WTC11 (cell line): ENCODE data around the gene TBC1D17. TPM values are rescaled to one million over a fixed set of nuclear protein-coding genes. Genes with fewer than 3 reads are reported as not detected.

ENCODE experiments used
- ATAC-seq: fragments of 200-7000 bp; cut with Tn5 transposase; 2 replicates; pipeline ENCODE4 v1.10.0; 2021; ENCODE audit warnings: mild to moderate bottlenecking, moderate library complexity
- CTCF ChIA-PET: fragments of 300-600 bp; sonication (Branson Sonifier 250); formaldehyde crosslinking; loops from one replicate; lab custom pipeline; 2021; ENCODE audit warnings: antibody characterized with exemption; lab: Charles Lee
- POLR2A ChIA-PET: fragments of 350-600 bp; sonication (Branson Sonifier 250); formaldehyde crosslinking; loops from one replicate; lab custom pipeline; 2021; ENCODE audit warnings: antibody characterized with exemption; lab: Charles Lee
- DNase-seq: peaks from one replicate; pipeline ENCODE4 v3.0.0; 2021; ENCODE audit warnings: low spot score
- H3K27ac Mint-ChIP-seq: 2 replicates; pipeline ENCODE4 v1.8.0; 2021; ENCODE audit warnings: mixed read lengths
- H3K27me3 Mint-ChIP-seq: 2 replicates; pipeline ENCODE4 v1.8.0; 2021; ENCODE audit warnings: low read depth, mild to moderate bottlenecking, moderate library complexity, mixed read lengths
- H3K36me3 Mint-ChIP-seq: 2 replicates; pipeline ENCODE4 v1.8.0; 2021; ENCODE audit warnings: mixed read lengths
- H3K4me1 Mint-ChIP-seq: 2 replicates; pipeline ENCODE4 v1.8.0; 2022; ENCODE audit warnings: mixed read lengths
- H3K4me3 Mint-ChIP-seq: 2 replicates; pipeline ENCODE4 v1.8.0; 2021; ENCODE audit warnings: mild to moderate bottlenecking, moderate library complexity, mixed read lengths
- H3K9me3 Mint-ChIP-seq: 2 replicates; pipeline ENCODE4 v1.8.0; 2021; ENCODE audit warnings: mixed read lengths
- ARID4B ChIP-seq: sonication (generic); formaldehyde crosslinking; IDR thresholded peaks from 2 replicates; pipeline ENCODE4 v1.8.0; 2023; ENCODE audit warnings: missing genetic modification reagents, mild to moderate bottlenecking, borderline replicate concordance
- ATF1 ChIP-seq: sonication (generic); formaldehyde crosslinking; IDR thresholded peaks from 2 replicates; pipeline ENCODE4 v1.8.1; 2023; ENCODE audit warnings: mild to moderate bottlenecking, moderate library complexity, missing genetic modification reagents
- ATF6 ChIP-seq: sonication (generic); formaldehyde crosslinking; IDR thresholded peaks from 2 replicates; pipeline ENCODE4 v1.8.1; 2023; ENCODE audit warnings: mild to moderate bottlenecking, missing genetic modification reagents
- CBFB ChIP-seq: sonication (generic); formaldehyde crosslinking; IDR thresholded peaks from 2 replicates; pipeline ENCODE4 v1.8.1; 2022; ENCODE audit warnings: mild to moderate bottlenecking, low read depth, missing genetic modification reagents
- CDX4 ChIP-seq: fragments of 250-450 bp; sonication (Bioruptor Pico); IDR thresholded peaks from 2 replicates; pipeline ENCODE4 v1.9.0; 2021; ENCODE audit warnings: moderate library complexity, mild to moderate bottlenecking, inconsistent platforms, borderline replicate concordance
- CREB1 ChIP-seq: sonication (generic); formaldehyde crosslinking; IDR thresholded peaks from 2 replicates; pipeline ENCODE4 v1.8.0; 2023; ENCODE audit warnings: mild to moderate bottlenecking, missing genetic modification reagents
- E2F5 ChIP-seq: sonication (generic); formaldehyde crosslinking; IDR thresholded peaks from 2 replicates; pipeline ENCODE4 v1.8.1; 2022; ENCODE audit warnings: mild to moderate bottlenecking, moderate library complexity, missing genetic modification reagents
- FOXP4 ChIP-seq: sonication (generic); formaldehyde crosslinking; IDR thresholded peaks from 2 replicates; pipeline ENCODE4 v1.8.0; 2022; ENCODE audit warnings: mild to moderate bottlenecking, missing genetic modification reagents
- GABPB1 ChIP-seq: sonication (generic); formaldehyde crosslinking; IDR thresholded peaks from 2 replicates; pipeline ENCODE4 v1.8.1; 2023; ENCODE audit warnings: mild to moderate bottlenecking, missing genetic modification reagents
- IRF2 ChIP-seq: sonication (generic); formaldehyde crosslinking; IDR thresholded peaks from 2 replicates; pipeline ENCODE4 v1.8.0; 2022; ENCODE audit warnings: low read depth, missing genetic modification reagents, borderline replicate concordance
- KAT7 ChIP-seq: sonication (generic); formaldehyde crosslinking; IDR thresholded peaks from 2 replicates; pipeline ENCODE4 v1.8.1; 2023; ENCODE audit warnings: missing genetic modification reagents, mild to moderate bottlenecking, borderline replicate concordance
- MAX ChIP-seq: sonication (generic); formaldehyde crosslinking; IDR thresholded peaks from 2 replicates; pipeline ENCODE4 v1.8.0; 2022; ENCODE audit warnings: mild to moderate bottlenecking, missing genetic modification reagents
- MYBL2 ChIP-seq: sonication (generic); formaldehyde crosslinking; IDR thresholded peaks from 2 replicates; pipeline ENCODE4 v1.8.1; 2023; ENCODE audit warnings: mild to moderate bottlenecking, moderate library complexity, missing genetic modification reagents
- PRDM15 ChIP-seq: sonication (generic); formaldehyde crosslinking; IDR thresholded peaks from 2 replicates; pipeline ENCODE4 v1.8.0; 2022; ENCODE audit warnings: missing genetic modification reagents
- SMAD3 ChIP-seq: sonication (generic); formaldehyde crosslinking; IDR thresholded peaks from 2 replicates; pipeline ENCODE4 v1.8.0; 2022; ENCODE audit warnings: missing genetic modification reagents, mild to moderate bottlenecking, borderline replicate concordance
- TEAD1 ChIP-seq: sonication (generic); formaldehyde crosslinking; IDR thresholded peaks from 2 replicates; pipeline ENCODE4 v1.8.0; 2022; ENCODE audit warnings: mild to moderate bottlenecking, missing genetic modification reagents
- TP53 ChIP-seq: sonication (generic); formaldehyde crosslinking; IDR thresholded peaks from 2 replicates; pipeline ENCODE4 v1.8.1; 2023; ENCODE audit warnings: mild to moderate bottlenecking, missing genetic modification reagents
- ZNF416 ChIP-seq: fragments of 250-450 bp; sonication (Bioruptor Pico); IDR thresholded peaks from 2 replicates; pipeline ENCODE4 v1.9.0; 2021; ENCODE audit warnings: mild to moderate bottlenecking, inconsistent platforms
- ZNF671 ChIP-seq: fragments of 250-450 bp; sonication (Bioruptor Pico); IDR thresholded peaks from 2 replicates; pipeline ENCODE4 v1.8.0; 2021; ENCODE audit warnings: mild to moderate bottlenecking
- total RNA-seq: library from RNA; stranded (reverse); gene quantifications from 3 replicates; pipeline ENCODE4 v1.2.3, GENCODE V29; 2021

Gene TBC1D17
- total RNA-seq, 1 experiment from 2014 or later: 52.8 TPM

GRCh38 chr19:49890349-49891311 is 13.1 kb downstream of the TBC1D17 start:
- H3K27ac Mint-ChIP-seq: peak overlapping the region; percentile 95; the same call in 1 of the 2 replicates
- DNase-seq: peak; percentile 85
- no peaks in the 10 kb centered on the region for H3K9me3 Mint-ChIP-seq
- CTCF ChIA-PET: interaction anchor here (0.8 to 2.5 kb wide), 25 partner anchors 9 to 173 kb away, joined by 3 to 18 read pairs (median 5); partner anchors contain the start of genes AKT1S1, ATF5, FUZ and NUP62
- peaks cover 47% of the 10 kb centered on the region for H3K27me3 Mint-ChIP-seq
- peaks cover 19% of the 10 kb centered on the region for H3K36me3 Mint-ChIP-seq
- ATAC-seq: peak; percentile 75
- H3K4me3 Mint-ChIP-seq: peak overlapping the region; percentile 73
- POLR2A ChIA-PET: interaction anchor here (0.9 to 2.4 kb wide), 3 partner anchors 13 to 39 kb away, joined by 6 to 13 read pairs (median 11); partner anchors contain the start of genes AKT1S1, ATF5, NUP62 and TBC1D17
- H3K4me1 Mint-ChIP-seq: peaks cover 11% of the 10 kb centered on the region
- TF ChIP-seq PRDM15 (CRISPR knock-in tag): no peak
- TF ChIP-seq ATF6 (CRISPR knock-in tag): no peak
- peak; percentile 93; the same call in 1 of the 2 replicates for TF ChIP-seq MYBL2 (CRISPR knock-in tag)
- no peak; the same call in none of the 2 replicates for TF ChIP-seq IRF2
- peak; percentile 70; the same call in 1 of the 2 replicates for TF ChIP-seq ARID4B (CRISPR knock-in tag)
- TF ChIP-seq CDX4 (CRISPR knock-in tag): no peak
- no peak; the same call in 1 of the 2 replicates for TF ChIP-seq ZNF671
- TF ChIP-seq CBFB (CRISPR knock-in tag): no peak
- no peak for TF ChIP-seq GABPB1 (CRISPR knock-in tag)
- peak; percentile 77; the same call in 1 of the 2 replicates for TF ChIP-seq SMAD3 (CRISPR knock-in tag)
- TF ChIP-seq KAT7 (CRISPR knock-in tag): peak; percentile 76; the same call in 1 of the 2 replicates
- no peak for TF ChIP-seq ZNF416 (CRISPR knock-in tag)
- no peak for TF ChIP-seq TP53 (CRISPR knock-in tag)
- no peak; the same call in 1 of the 2 replicates for TF ChIP-seq CREB1
- peak; percentile 84 for TF ChIP-seq E2F5 (CRISPR knock-in tag)
- TF ChIP-seq TEAD1 (CRISPR knock-in tag): peak; percentile 80; the same call in 1 of the 2 replicates
- TF ChIP-seq FOXP4 (CRISPR knock-in tag): no peak
- TF ChIP-seq ATF1 (CRISPR knock-in tag): peak; percentile 83
- peak; percentile 97 for TF ChIP-seq MAX (CRISPR knock-in tag)
